K562 (cell line): ENCODE results near the gene KCNQ2. TPM values are rescaled to one million over a fixed set of nuclear protein-coding genes. Genes with fewer than 3 reads are reported as not detected.

Experiments
- ATAC-seq: fragments of 200-7000 bp; cut with Tn5 transposase; 3 replicates; pipeline ENCODE4 v1.9.1; 2020; ENCODE audit warnings: moderate library complexity
- BruUV-seq: library from RNA; stranded (reverse); fragments of 400-500 nt; replicated peaks from 2 replicates; lab custom pipeline; 2021; lab: Mats Ljungman, UMichigan
- CTCF ChIA-PET: fragments of 300-600 bp; formaldehyde crosslinking; extraction: SDS; loops from one replicate; lab custom pipeline; 2021; ENCODE audit warnings: low intra/inter-chr PET ratio; lab: Yijun Ruan, JAX
- POLR2A ChIA-PET: fragments of 300-600, 350-650 bp; sonication (Branson Sonifier 250); formaldehyde crosslinking; extraction: SDS; loops from one replicate; lab custom pipeline; 2021; ENCODE audit warnings: antibody characterized with exemption, inconsistent platforms; lab: Yijun Ruan, JAX
- DNase-seq, 4 experiments: peaks; one replicate each; pipeline versions ENCODE4 v3.0.0 to v3.0.0-alpha.2; 2011 to 2018; ENCODE audit warnings: low spot score in 3 of 4, mixed read lengths in 3 of 4; ENCODE audit errors: extremely low read depth in 1 of 4
- FAIRE-seq: peaks from 2 replicates; lab custom pipeline; 2011; peaks lifted over from hg19 to GRCh38; lab: Jason Lieb, UNC
- H2AFZ ChIP-seq: 2 replicates; pipeline ENCODE4 v1.6.0; 2011; ENCODE audit warnings: low read depth, low read length, control low read depth, inconsistent platforms
- H3K27ac ChIP-seq: fragments of 200-600 bp; 3 replicates; pipeline ENCODE4 v1.8.0; 2011; ENCODE audit warnings: low read depth, mild to moderate bottlenecking, control low read depth, inconsistent platforms, low read length, moderate library complexity, mixed read lengths; ENCODE audit errors: extremely low read depth
- H3K27me3 ChIP-seq, 2 experiments: fragments of 300-600 bp in 1 of 2; 2 replicates in 1 of 2; 3 replicates in 1 of 2; pipeline versions ENCODE4 v1.6.0 to v1.8.0; 2011; ENCODE audit warnings: inconsistent platforms in 2 of 2, low read length in 2 of 2, mild to moderate bottlenecking in 1 of 2, mixed read lengths in 1 of 2, moderate library complexity in 1 of 2; ENCODE audit not compliant: control insufficient read depth in 2 of 2, insufficient read depth in 2 of 2
- H3K36me3 ChIP-seq: fragments of 300-600 bp; 3 replicates; pipeline ENCODE4 v1.8.0; 2011; ENCODE audit warnings: mild to moderate bottlenecking, low read length, inconsistent platforms; ENCODE audit not compliant: control insufficient read depth, insufficient read depth
- H3K4me1 ChIP-seq, 2 experiments: fragments of 200-600 bp in 1 of 2; replicated peaks in 1 of 2; 2 replicates in 1 of 2; 3 replicates in 1 of 2; pipeline versions ENCODE4 v1.5.1 to v1.8.0; 2011; ENCODE audit warnings: inconsistent platforms in 2 of 2, low read length in 2 of 2, mild to moderate bottlenecking in 1 of 2, mixed read lengths in 1 of 2, moderate library complexity in 1 of 2; ENCODE audit not compliant: control insufficient read depth in 2 of 2, insufficient read depth in 2 of 2
- H3K4me2 ChIP-seq: 2 replicates; pipeline ENCODE4 v1.6.1; 2011; ENCODE audit warnings: low read length, control low read depth, inconsistent platforms, mixed read lengths; ENCODE audit not compliant: insufficient read depth
- H3K4me3 ChIP-seq: fragments of 200-600 bp; sonication (generic), shearing (Covaris generic); 2 replicates; pipeline ENCODE4 v1.5.1; 2016; ENCODE audit warnings: control low read depth, inconsistent platforms
- H3K79me2 ChIP-seq: fragments of 200-600 bp; 3 replicates; pipeline ENCODE4 v1.8.0; 2011; ENCODE audit warnings: low read length, inconsistent platforms; ENCODE audit not compliant: control insufficient read depth, insufficient read depth
- H3K9ac ChIP-seq, 2 experiments: 2 replicates each; pipeline versions ENCODE4 v1.6.0 to v1.6.1; 2011; ENCODE audit warnings: low read depth in 2 of 2, low read length in 2 of 2, control low read depth in 1 of 2, inconsistent platforms in 1 of 2, mild to moderate bottlenecking in 1 of 2, mixed read lengths in 1 of 2; ENCODE audit not compliant: insufficient read depth in 1 of 2
- H3K9me1 ChIP-seq: one replicate; pipeline ENCODE4 v1.6.0; 2011; ENCODE audit warnings: inconsistent platforms, mild to moderate bottlenecking, low read length, moderate library complexity; ENCODE audit not compliant: control insufficient read depth, insufficient read depth
- H3K9me3 ChIP-seq: replicated peaks from 2 replicates; pipeline ENCODE4 v1.5.1; 2011; ENCODE audit warnings: low read depth, low read length, inconsistent platforms; ENCODE audit not compliant: control insufficient read depth, insufficient read depth
- H4K20me1 ChIP-seq: replicated peaks from 2 replicates; pipeline ENCODE4 v1.6.1; 2011; ENCODE audit warnings: low read length, inconsistent platforms, mixed read lengths; ENCODE audit not compliant: control insufficient read depth, insufficient read depth
- CC2D1A ChIP-seq: fragments of 450-650 bp; IDR thresholded peaks from 2 replicates; pipeline ENCODE4 v1.6.1; 2017; ENCODE audit warnings: mild to moderate bottlenecking
- ERF ChIP-seq: fragments of 450-650 bp; formaldehyde crosslinking; IDR thresholded peaks from 2 replicates; pipeline ENCODE4 v1.4.0; 2020; ENCODE audit warnings: mild to moderate bottlenecking, mixed read lengths
- ETS2 ChIP-seq: IDR thresholded peaks from 2 replicates; pipeline ENCODE4 v1.6.1; 2016; ENCODE audit warnings: borderline replicate concordance, missing genetic modification characterization, mild to moderate bottlenecking, moderate library complexity, missing compliant biosample characterization; ENCODE audit not compliant: poor library complexity, severe bottlenecking
- HINFP ChIP-seq: fragments of 450-650 bp; conservative IDR thresholded peaks from 2 replicates; pipeline ENCODE4 v1.6.1; 2016; ENCODE audit warnings: missing genetic modification characterization, low read depth, mild to moderate bottlenecking, control low read depth, missing compliant biosample characterization
- MAFF ChIP-seq: IDR thresholded peaks from 2 replicates; pipeline ENCODE4 v1.6.1; 2012; ENCODE audit warnings: low read length, improper control_type of control experiment
- NCOA2 ChIP-seq, 2 experiments: fragments of 450-650 bp; IDR thresholded peaks; 2 replicates each; pipeline ENCODE4 v1.6.1; 2018; ENCODE audit warnings: mild to moderate bottlenecking in 2 of 2, moderate library complexity in 1 of 2; ENCODE audit not compliant: partially characterized antibody in 2 of 2
- PATZ1 ChIP-seq: fragments of 250-450 bp; sonication (Bioruptor Pico); IDR thresholded peaks from 2 replicates; pipeline ENCODE4 v1.5.0; 2020; ENCODE audit warnings: mild to moderate bottlenecking, borderline replicate concordance
- RBM17 ChIP-seq: fragments of 200-400 bp; formaldehyde crosslinking; IDR thresholded peaks from 2 replicates; pipeline ENCODE4 v1.6.1; 2017; ENCODE audit warnings: low read depth, mild to moderate bottlenecking, low read length, borderline replicate concordance
- RHOXF2B ChIP-seq: fragments of 250-450 bp; sonication (Bioruptor Pico); conservative IDR thresholded peaks from 2 replicates; pipeline ENCODE4 v1.5.1; 2021
- TAF7 ChIP-seq: fragments of 450-650 bp; IDR thresholded peaks from 2 replicates; pipeline ENCODE4 v1.6.1; 2016; ENCODE audit warnings: missing genetic modification characterization, missing compliant biosample characterization
- ZNF780A ChIP-seq: fragments of 250-450 bp; sonication (Bioruptor Pico); IDR thresholded peaks from 2 replicates; pipeline ENCODE4 v1.5.0; 2021; ENCODE audit warnings: mild to moderate bottlenecking
- WGBS: fragments of 100-300 bp; shearing (Covaris generic); methylation state at CpG from one replicate; pipeline ENCODE4 v1.1.6; 2016; ENCODE audit warnings: low coverage, mixed read lengths; ENCODE audit not compliant: insufficient coverage; ENCODE audit errors: missing lambda C conversion rate; 5-methylcytosine and 5-hydroxymethylcytosine counted together
- in situ Hi-C: fragments of 300-500 bp; cut with MboI; formaldehyde crosslinking; loops from 4 replicates; pipeline ENCODE4 v1.15.0; 2018; ENCODE audit warnings: inconsistent platforms, mixed read lengths
- intact Hi-C: fragments of 100-400 bp; cut with micrococcal nuclease; formaldehyde crosslinking; loops from 2 replicates; pipeline ENCODE4 v1.14.2; 2022
- polyA plus RNA-seq, 8 experiments: library from polyadenylated mRNA; depleted of rRNA in 4 of 8; stranded (reverse) in 5 of 8; unstranded in 3 of 8; fragments of >200 nt; fragmentation: Nextera tagmentation in 2 of 8; fragmentation: Illumina TruSeq in 1 of 8; extraction: Ambion mirVana in 2 of 8; extraction: Trizol in 1 of 8; gene quantifications; 2 replicates each; pipeline versions ENCODE4 v1.2.1 to v1.2.3, GENCODE V29; 2011 to 2014; ENCODE audit warnings: inconsistent platforms in 1 of 8, missing spikeins in 1 of 8
- total RNA-seq, 7 experiments: library from RNA; depleted of rRNA in 6 of 7; stranded (reverse); fragments of >200 nt in 6 of 7; fragmentation: Illumina TruSeq in 2 of 7; extraction: Trizol in 2 of 7; gene quantifications; 2 replicates each; pipeline versions ENCODE4 v1.2.1 to v1.2.3, GENCODE V29; 2011 to 2021; ENCODE audit warnings: low replicate concordance in 1 of 7
- TF ChIP-seq, protein P1 (sequence below): sonication (generic); formaldehyde crosslinking; IDR thresholded peaks from 2 replicates; pipeline ENCODE4 v1.8.0; 2022; ENCODE audit warnings: mild to moderate bottlenecking, missing genetic modification reagents

The KCNQ2 gene
- total and polyA plus RNA-seq, 9 of the 15 experiments (the other 6 are each of a cell fraction or from before 2014, with no cell fraction given), result 0.13 to 0.16 TPM; not detected in 7

DNA sequence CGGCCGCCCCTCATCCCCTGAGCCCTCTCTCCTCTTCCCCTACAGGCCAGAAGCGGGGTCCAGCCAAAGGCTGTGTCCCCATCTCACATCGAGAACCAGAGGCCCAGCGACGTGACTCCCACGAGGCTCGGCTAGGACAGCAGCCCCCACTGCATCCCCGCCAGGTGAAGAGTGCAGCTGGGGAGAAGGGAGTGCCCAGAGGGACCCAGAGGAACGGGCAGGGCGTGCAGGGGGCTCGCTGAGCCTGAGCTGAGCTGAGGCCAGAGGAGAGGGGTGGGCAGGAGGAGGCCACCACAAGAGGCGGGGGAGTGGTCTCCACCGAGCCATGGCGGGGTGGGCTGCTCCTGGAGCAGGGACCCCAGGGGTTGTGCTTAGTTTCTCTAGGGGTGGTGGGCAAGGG, 32.6 kb downstream of the KCNQ2 start:
- peaks cover 0 to 19% of the 10 kb centered on the region in 2 experiments; a peak in 2 of 5 replicates for H3K4me1 ChIP-seq
- 5% methylated on average over 14 of the region's 15 CpGs for WGBS
- in situ Hi-C loops (no loop called here), intact Hi-C loops (no loop called here)
- CTCF ChIA-PET, result no interaction called here
- H3K79me2 ChIP-seq, result no peaks in the 10 kb centered on the region
- H3K27me3 ChIP-seq, result peaks cover 20 to 47% of the 10 kb centered on the region in 2 experiments
- no peak overlapping the region for H2AFZ ChIP-seq
- DNase-seq (no peak), ATAC-seq (no peak), FAIRE-seq (no peak)
- no peak overlapping the region; a peak in 1 of 4 replicates for H3K9ac ChIP-seq
- no TSS peak for BruUV-seq
- H3K4me2 ChIP-seq, result no peak overlapping the region
- H3K4me3 ChIP-seq, result no peak overlapping the region
- no peak for TF ChIP-seq PATZ1 (CRISPR knock-in tag)
- TF ChIP-seq HINFP (tag), result no peak
- no peak for TF ChIP-seq MAFF
- no peak for TF ChIP-seq ZNF780A (CRISPR knock-in tag)
- TF ChIP-seq NCOA2 (IDR thresholded peaks at IDR 0.05; ENCODE audit: partially characterized antibody in 2 of 2), result no peak
- no peak for TF ChIP-seq RBM17
- no peak for TF ChIP-seq RHOXF2B (CRISPR knock-in tag)
- TF ChIP-seq CC2D1A, result no peak
- no peak for TF ChIP-seq ERF (CRISPR knock-in tag)
- TF ChIP-seq TAF7 (tag), result no peak
- TF ChIP-seq, protein P1, sequence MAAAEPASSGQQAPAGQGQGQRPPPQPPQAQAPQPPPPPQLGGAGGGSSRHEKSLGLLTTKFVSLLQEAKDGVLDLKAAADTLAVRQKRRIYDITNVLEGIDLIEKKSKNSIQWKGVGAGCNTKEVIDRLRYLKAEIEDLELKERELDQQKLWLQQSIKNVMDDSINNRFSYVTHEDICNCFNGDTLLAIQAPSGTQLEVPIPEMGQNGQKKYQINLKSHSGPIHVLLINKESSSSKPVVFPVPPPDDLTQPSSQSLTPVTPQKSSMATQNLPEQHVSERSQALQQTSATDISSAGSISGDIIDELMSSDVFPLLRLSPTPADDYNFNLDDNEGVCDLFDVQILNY (CRISPR knock-in tag), result no peak
- no peak for TF ChIP-seq ETS2
- POLR2A ChIA-PET, result no interaction called here
- no peak overlapping the region for H3K27ac ChIP-seq
- peaks cover 4% of the 10 kb centered on the region; the same call in 1 of the 2 replicates for H3K9me3 ChIP-seq
- H3K36me3 ChIP-seq, result no peaks in the 10 kb centered on the region
- H4K20me1 ChIP-seq, result no peaks in the 10 kb centered on the region
- no peaks in the 10 kb centered on the region for H3K9me1 ChIP-seq
